T-helper 1 cell treated with Interleukin-12 subunit alpha and Interleukin-12 subunit beta and Interleukin-4 antibody, amounts not matched to agents 30 μg/mL and 1 μg/mL, for 36 hours (primary cell): ENCODE results near the gene SLC5A10.
"Not testable (repeated sequence)": the region's sequence is repeated elsewhere in the genome, so short reads cannot be mapped to it uniquely, and the experiment has no call there.

Source experiments
- H3K27ac Mint-ChIP-seq: one replicate; pipeline ENCODE4 v1.8.0; 2021; ENCODE audit warnings: mild to moderate bottlenecking, mixed read lengths
- H3K27me3 Mint-ChIP-seq: one replicate; pipeline ENCODE4 v1.8.0; 2021; ENCODE audit warnings: low read depth, mixed read lengths
- H3K36me3 Mint-ChIP-seq: one replicate; pipeline ENCODE4 v1.8.0; 2021; ENCODE audit warnings: low read depth, mixed read lengths
- H3K4me1 Mint-ChIP-seq: one replicate; pipeline ENCODE4 v1.8.0; 2021; ENCODE audit warnings: low read depth, mixed read lengths
- H3K4me3 Mint-ChIP-seq: one replicate; pipeline ENCODE4 v1.8.0; 2021; ENCODE audit warnings: mild to moderate bottlenecking, moderate library complexity, mixed read lengths
- H3K9me3 Mint-ChIP-seq: one replicate; pipeline ENCODE4 v1.8.0; 2021; ENCODE audit warnings: mixed read lengths

The SLC5A10 gene

GRCh38 chr17:18951941-18952842 is at the start of gene SLC5A10:
Gene SLC5A10 (plus strand): TSS chr17:18952165. CDS start chr17:18952206, 41 bp downstream.
- H3K4me1 Mint-ChIP-seq, result peaks cover 12% of the 10 kb centered on the region
- H3K27me3 Mint-ChIP-seq, result peaks cover 16% of the 10 kb centered on the region
- H3K27ac Mint-ChIP-seq, result no peak within 1 kb of the TSS
- no peaks in the 10 kb centered on the region for H3K9me3 Mint-ChIP-seq
- peaks cover 2% of the 10 kb centered on the region for H3K36me3 Mint-ChIP-seq
- no peak within 1 kb of the TSS for H3K4me3 Mint-ChIP-seq

DNA sequence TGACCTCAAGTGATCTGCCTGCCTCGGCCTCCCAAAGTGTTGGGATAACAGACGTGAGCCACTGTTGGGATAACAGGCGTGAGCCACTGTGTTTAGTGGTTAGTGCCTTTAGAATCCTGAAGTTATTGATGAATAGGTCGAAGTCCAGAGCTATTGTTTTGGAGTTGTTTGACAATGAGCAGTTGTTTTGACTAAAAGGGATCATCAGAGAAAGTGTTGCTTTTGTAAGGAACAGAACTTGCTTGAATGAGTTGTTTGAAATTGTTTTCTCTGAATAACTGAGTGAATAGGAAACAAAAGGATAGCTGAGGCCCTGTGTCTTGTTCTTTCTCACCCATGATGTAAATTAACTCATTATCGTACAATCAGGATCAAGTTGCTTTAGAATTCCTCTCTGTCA is 47.5 kb upstream of the SLC5A10 start:
- H3K36me3 Mint-ChIP-seq, result peaks cover 37% of the 10 kb centered on the region
- no peak overlapping the region for H3K27ac Mint-ChIP-seq
- peaks cover 31% of the 10 kb centered on the region for H3K4me1 Mint-ChIP-seq

GRCh38 chr17:18905226-18905625 is 46.7 kb upstream of the SLC5A10 start:
- H3K36me3 Mint-ChIP-seq, result peaks cover 35% of the 10 kb centered on the region
- H3K27me3 Mint-ChIP-seq, result no peaks in the 10 kb centered on the region
- no peak overlapping the region for H3K4me3 Mint-ChIP-seq
- H3K4me1 Mint-ChIP-seq, result peaks cover 29% of the 10 kb centered on the region
- H3K27ac Mint-ChIP-seq, result no peak overlapping the region
- H3K9me3 Mint-ChIP-seq, result no peaks in the 10 kb centered on the region

More for the DNA sequence above, 47.5 kb upstream of the SLC5A10 start:
- Mint-ChIP-seq H3K4me3 (no peak overlapping the region), H3K27me3 (no peaks in the 10 kb centered on the region), H3K9me3 (no peaks in the 10 kb centered on the region)

GRCh38 chr17:18910326-18910725 is 41.6 kb upstream of the SLC5A10 start:
- no peak overlapping the region for H3K4me3 Mint-ChIP-seq
- no peak overlapping the region for H3K27ac Mint-ChIP-seq
- H3K36me3 Mint-ChIP-seq, result peaks cover 29% of the 10 kb centered on the region
- no peaks in the 10 kb centered on the region for H3K4me1 Mint-ChIP-seq
- H3K27me3 Mint-ChIP-seq, result no peaks in the 10 kb centered on the region
- H3K9me3 Mint-ChIP-seq, result no peaks in the 10 kb centered on the region

- H3K4me1 Mint-ChIP-seq, result no peaks in the 10 kb centered on the region
- peaks cover 32% of the 10 kb centered on the region for H3K36me3 Mint-ChIP-seq
- H3K4me3 Mint-ChIP-seq, result no peak overlapping the region
- H3K27me3 Mint-ChIP-seq, result no peaks in the 10 kb centered on the region
- no peak overlapping the region for H3K27ac Mint-ChIP-seq
- H3K9me3 Mint-ChIP-seq, result no peaks in the 10 kb centered on the region
Measured at GRCh38 chr17:18910881-18911280, 41.1 kb upstream of the SLC5A10 start.

- H3K36me3 Mint-ChIP-seq, result peaks cover 42% of the 10 kb centered on the region
- peaks cover 32% of the 10 kb centered on the region for H3K4me1 Mint-ChIP-seq
- H3K27me3 Mint-ChIP-seq, result no peaks in the 10 kb centered on the region
- H3K27ac Mint-ChIP-seq, result no peak overlapping the region
- H3K4me3 Mint-ChIP-seq, result no peak overlapping the region
- H3K9me3 Mint-ChIP-seq, result no peaks in the 10 kb centered on the region
Measured at GRCh38 chr17:18916816-18917500, 35.0 kb upstream of the SLC5A10 start.

DNA sequence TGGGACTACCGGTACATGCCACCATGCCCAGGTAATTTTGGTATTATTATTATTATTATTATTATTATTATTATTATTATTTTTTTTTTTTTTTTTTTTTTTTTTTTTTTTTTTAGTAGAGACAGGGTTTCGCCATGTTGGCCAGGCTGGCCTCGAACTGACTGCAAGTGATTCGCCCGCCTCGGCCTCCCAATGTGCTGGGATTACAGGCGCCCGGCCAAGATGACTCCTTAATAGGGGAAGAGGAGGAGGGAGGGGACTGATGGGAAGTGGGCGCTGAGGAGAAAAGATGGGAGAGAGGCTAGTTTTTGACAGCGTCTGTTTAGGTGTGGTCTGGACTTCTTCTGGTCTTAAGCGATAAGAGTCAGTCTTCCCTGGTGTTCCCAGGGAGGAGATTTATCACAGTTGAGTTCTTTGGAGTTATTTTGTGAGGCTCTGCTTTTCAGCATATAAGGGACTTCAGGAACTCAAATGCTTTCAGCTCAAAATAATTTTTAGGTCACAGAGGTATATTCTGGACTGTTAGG is 34.4 kb upstream of the SLC5A10 start:
- H3K27ac Mint-ChIP-seq, result no peak overlapping the region
- no peaks in the 10 kb centered on the region for H3K27me3 Mint-ChIP-seq
- peaks cover 37% of the 10 kb centered on the region for H3K36me3 Mint-ChIP-seq
- H3K4me1 Mint-ChIP-seq, result peaks cover 36% of the 10 kb centered on the region
- H3K9me3 Mint-ChIP-seq, result no peaks in the 10 kb centered on the region
- H3K4me3 Mint-ChIP-seq, result no peak overlapping the region

- H3K4me1 Mint-ChIP-seq, result peaks cover 44% of the 10 kb centered on the region
- no peaks in the 10 kb centered on the region for H3K9me3 Mint-ChIP-seq
- no peak overlapping the region for H3K4me3 Mint-ChIP-seq
- peak overlapping the region; percentile 41 for H3K27ac Mint-ChIP-seq
- peaks cover 30% of the 10 kb centered on the region for H3K36me3 Mint-ChIP-seq
- no peaks in the 10 kb centered on the region for H3K27me3 Mint-ChIP-seq
Measured at GRCh38 chr17:18919963-18920362, 32.0 kb upstream of the SLC5A10 start.

DNA sequence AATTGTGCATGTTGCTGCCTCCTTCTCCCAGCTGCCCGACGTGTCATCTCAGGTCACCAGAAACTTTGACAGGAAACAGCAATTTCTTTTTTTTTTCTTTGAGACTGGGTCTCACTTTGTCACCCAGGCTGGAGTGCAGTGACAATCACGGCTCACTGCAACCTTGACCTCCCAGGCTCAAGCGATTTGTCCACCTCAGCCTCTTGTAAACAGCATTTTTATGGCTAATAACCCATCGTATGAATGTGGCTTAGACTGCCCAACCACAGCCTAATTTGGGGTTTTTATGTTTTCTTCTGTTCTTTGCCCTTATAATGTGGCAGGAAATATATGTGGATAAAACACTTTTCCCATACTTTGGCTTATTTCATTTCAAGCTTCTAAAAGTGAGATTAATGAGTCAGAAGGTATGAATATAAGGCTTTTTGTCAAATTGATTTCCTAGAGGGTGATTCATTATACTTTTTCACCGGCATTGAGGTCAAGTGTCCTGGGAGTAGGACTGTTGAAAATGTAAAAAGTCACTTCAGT is 31.0 kb upstream of the SLC5A10 start:
- H3K36me3 Mint-ChIP-seq, result peaks cover 29% of the 10 kb centered on the region
- H3K4me3 Mint-ChIP-seq, result peak overlapping the region; percentile 18
- peaks cover 50% of the 10 kb centered on the region for H3K4me1 Mint-ChIP-seq
- no peaks in the 10 kb centered on the region for H3K27me3 Mint-ChIP-seq
- H3K9me3 Mint-ChIP-seq, result no peaks in the 10 kb centered on the region
- peak overlapping the region; percentile 82 for H3K27ac Mint-ChIP-seq

DNA sequence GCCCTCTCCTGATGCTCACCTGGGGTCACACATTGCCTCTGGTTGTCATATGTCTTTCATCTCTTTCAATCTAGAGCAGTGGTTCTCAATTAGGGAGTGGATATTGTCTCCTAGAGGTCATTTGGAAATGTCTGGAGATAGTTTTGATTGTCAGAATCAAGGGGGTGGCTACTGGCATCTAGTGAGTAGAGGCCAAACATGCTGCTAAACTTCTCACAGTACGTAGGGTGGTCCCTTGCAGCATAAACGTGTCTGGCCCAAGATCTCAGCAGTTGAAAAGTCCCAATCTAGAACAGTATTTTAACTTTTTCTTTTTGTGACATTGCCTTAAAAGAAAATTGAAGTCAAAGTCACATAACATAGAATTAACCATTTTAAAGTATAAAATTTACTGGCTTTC is 30.5 kb upstream of the SLC5A10 start:
- Mint-ChIP-seq H3K4me3 (peak overlapping the region; percentile 18), H3K27me3 (no peaks in the 10 kb centered on the region), H3K27ac (peak overlapping the region; percentile 82)

DNA sequence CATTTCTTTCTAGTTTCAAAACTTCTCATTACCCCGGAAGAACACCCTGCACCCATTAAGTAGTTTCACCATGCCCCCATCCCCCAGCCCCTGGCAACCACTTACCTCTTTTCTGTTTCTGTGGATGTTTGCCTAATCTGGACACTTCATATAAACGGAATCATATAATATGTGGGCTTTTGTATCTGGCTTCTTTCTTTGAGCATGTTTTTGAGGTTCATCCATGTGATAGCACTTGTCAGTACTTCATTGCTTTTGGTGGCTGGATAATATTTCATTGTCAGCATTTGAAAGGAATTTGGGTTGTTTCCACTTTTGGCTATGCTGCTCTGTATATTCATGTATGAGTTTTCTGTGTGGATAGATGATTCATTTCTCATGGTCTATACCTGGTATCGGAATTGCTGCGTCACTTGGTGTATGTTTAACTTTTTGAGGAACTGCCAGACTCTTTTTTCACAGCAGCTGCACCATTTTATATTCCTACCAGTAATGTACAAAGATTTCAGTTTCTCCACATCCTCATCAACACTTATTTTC is 30.0 kb upstream of the SLC5A10 start:
- H3K4me1 Mint-ChIP-seq, result peaks cover 53% of the 10 kb centered on the region

More for the DNA sequence above, 30.5 kb upstream of the SLC5A10 start:
- Mint-ChIP-seq H3K9me3 (no peaks in the 10 kb centered on the region), H3K36me3 (peaks cover 29% of the 10 kb centered on the region), H3K4me1 (peaks cover 52% of the 10 kb centered on the region)

GRCh38 chr17:18922596-18922995 is 29.4 kb upstream of the SLC5A10 start:
- Mint-ChIP-seq H3K27ac (peak overlapping the region; percentile 82), H3K36me3 (peaks cover 21% of the 10 kb centered on the region), H3K4me1 (peaks cover 51% of the 10 kb centered on the region)
- H3K4me3 Mint-ChIP-seq, H3K9me3 Mint-ChIP-seq, H3K27me3 Mint-ChIP-seq: not testable (repeated sequence)

More for the DNA sequence above, 30.0 kb upstream of the SLC5A10 start:
- Mint-ChIP-seq H3K27ac (peak overlapping the region; percentile 82), H3K27me3 (no peaks in the 10 kb centered on the region), H3K4me3 (peak overlapping the region; percentile 28), H3K9me3 (no peaks in the 10 kb centered on the region), H3K36me3 (peaks cover 24% of the 10 kb centered on the region)

- H3K27ac Mint-ChIP-seq, result peak overlapping the region; percentile 69
- H3K4me1 Mint-ChIP-seq, result peaks cover 37% of the 10 kb centered on the region
- H3K27me3 Mint-ChIP-seq, result no peaks in the 10 kb centered on the region
- peaks cover 22% of the 10 kb centered on the region for H3K36me3 Mint-ChIP-seq
- no peaks in the 10 kb centered on the region for H3K9me3 Mint-ChIP-seq
- peak overlapping the region; percentile 6 for H3K4me3 Mint-ChIP-seq
Measured at GRCh38 chr17:18925187-18925586, 26.8 kb upstream of the SLC5A10 start.

DNA sequence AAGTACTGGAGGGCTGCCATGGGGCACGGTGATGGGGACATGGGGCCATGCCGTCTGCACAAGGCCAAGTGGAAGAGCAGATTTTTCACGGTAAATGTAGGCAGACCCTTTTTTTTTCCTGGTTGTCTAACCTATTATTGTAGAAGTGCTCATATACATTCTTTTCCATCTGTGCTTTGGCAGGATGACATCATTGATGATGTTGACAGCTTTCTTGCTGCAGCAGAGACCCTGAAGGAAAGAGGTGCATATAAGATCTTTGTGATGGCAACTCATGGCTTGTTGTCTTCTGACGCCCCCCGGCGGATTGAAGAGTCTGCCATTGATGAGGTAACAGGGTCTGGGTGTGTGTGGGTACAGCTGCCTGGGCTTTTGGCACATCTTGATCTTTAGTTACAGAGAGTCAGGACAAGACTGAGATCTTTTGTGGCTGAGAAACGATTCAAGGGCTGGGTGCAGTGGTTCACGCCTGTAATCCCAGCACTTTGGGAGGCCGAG is 23.3 kb upstream of the SLC5A10 start:
- Mint-ChIP-seq H3K9me3 (no peaks in the 10 kb centered on the region), H3K27me3 (no peaks in the 10 kb centered on the region), H3K4me1 (peaks cover 28% of the 10 kb centered on the region), H3K4me3 (no peak overlapping the region), H3K27ac (no peak overlapping the region), H3K36me3 (peaks cover 31% of the 10 kb centered on the region)
